Kidney (tissue), 14 donors: ENCODE results near the gene ZNF276. TPM values are rescaled to one million over a fixed set of nuclear protein-coding genes. Genes with fewer than 3 reads are reported as not detected.
"Not testable (repeated sequence)": the region's sequence is repeated elsewhere in the genome, so short reads cannot be mapped to it uniquely, and the experiment has no call there.

ENCODE experiments used
- DNase-seq, 5 donors: peaks; one replicate each; pipeline ENCODE4 v3.0.0-alpha.2; 2013 to 2020
- FAIRE-seq: peaks from 2 replicates; lab custom pipeline; 2012; peaks lifted over from hg19 to GRCh38; lab: Jason Lieb, UNC
- H3K27ac ChIP-seq, 2 donors: one replicate each; pipeline ENCODE4 v1.7.0; 2013; ENCODE audit warnings: low read depth in 2 of 2, low read length in 2 of 2, inconsistent platforms in 1 of 2
- H3K27me3 ChIP-seq: one replicate; pipeline ENCODE4 v1.7.1; 2013; ENCODE audit warnings: low read length, inconsistent platforms; ENCODE audit not compliant: control insufficient read depth, insufficient read depth
- H3K36me3 ChIP-seq, 3 donors: one replicate each; pipeline versions ENCODE4 v1.7.0 to v1.7.1; 2013; ENCODE audit warnings: low read length in 3 of 3, control low read depth in 1 of 3, inconsistent platforms in 1 of 3; ENCODE audit not compliant: insufficient read depth in 3 of 3, control insufficient read depth in 2 of 3
- H3K4me1 ChIP-seq, 3 donors: one replicate each; pipeline versions ENCODE4 v1.7.0 to v1.7.1; 2013; ENCODE audit warnings: low read length in 3 of 3, inconsistent platforms in 1 of 3, low read depth in 1 of 3; ENCODE audit not compliant: control insufficient read depth in 2 of 3, insufficient read depth in 2 of 3
- H3K4me3 ChIP-seq, 3 donors: one replicate each; pipeline versions ENCODE4 v1.7.0 to v1.8.1; 2013; ENCODE audit warnings: low read length in 3 of 3, control low read depth in 1 of 3, inconsistent platforms in 1 of 3
- H3K9ac ChIP-seq, 3 donors: one replicate each; pipeline versions ENCODE4 v1.7.0 to v1.7.1; 2013; ENCODE audit warnings: low read length in 3 of 3, control low read depth in 1 of 3, inconsistent platforms in 1 of 3
- H3K9me3 ChIP-seq, 3 donors: one replicate each; pipeline versions ENCODE4 v1.7.0 to v1.7.1; 2013; ENCODE audit warnings: low read length in 3 of 3, control low read depth in 1 of 3, inconsistent platforms in 1 of 3; ENCODE audit not compliant: control insufficient read depth in 2 of 3, insufficient read depth in 1 of 3
- CTCF ChIP-seq: IDR thresholded peaks from 3 replicates; pipeline ENCODE4 v1.5.1; 2012; ENCODE audit warnings: mild to moderate bottlenecking, moderate library complexity, borderline replicate concordance; ENCODE audit not compliant: insufficient read depth; ENCODE audit errors: extremely low read depth
- intact Hi-C: fragments of 100-400 bp; cut with DNase I; formaldehyde crosslinking; loops from one replicate; pipeline ENCODE4 v1.11.1; 2022
- polyA plus RNA-seq: library from polyadenylated mRNA; stranded (reverse); fragments of 350-450 nt; fragmentation: Illumina TruSeq; extraction: RNeasy Lipid Tissue Mini Kit (QIAGEN cat#74804); gene quantifications from one replicate; pipeline ENCODE4 v1.2.3, GENCODE V29; 2014; ENCODE audit warnings: low read depth, low replicate concordance; ENCODE audit not compliant: insufficient read depth
- total RNA-seq: library from RNA; stranded (reverse); fragmentation: NEBNext Ultra II Directional; extraction: Animal tissue kit (Norgen Biotek cat#: 25700); gene quantifications from one replicate; pipeline ENCODE4 v1.2.1, GENCODE V29; 2021
- donor health status: control.
- donor health status: control.
- donor health status: control.
- donor health status: control.
- donor health status: control.
- donor health status: DM: yes; HTN: yes; CAD: no.
- donor health status: Normal renal cell carcinoma (clear cell type).

The ZNF276 gene
- total and polyA plus RNA-seq, 2 donors from 2014 or later = 16.4 to 35.4 TPM

- Histone ChIP-seq H3K4me3 (no peak overlapping the region), H3K9ac (no peak overlapping the region), H3K27me3 (no peaks in the 10 kb centered on the region), H3K9me3 (no peaks in the 10 kb centered on the region), H3K27ac (no peak overlapping the region), H3K36me3 (peaks cover 3 to 40% (median 23%) of the 10 kb centered on the region in 3 donors), H3K4me1 (peaks cover 0 to 2% (median 0%) of the 10 kb centered on the region in 3 donors)
- intact Hi-C loops = no loop called here
- no peak for TF ChIP-seq CTCF
- FAIRE-seq (no peak), DNase-seq (peak in 2 of 5 donors; percentile 38 to 62)
These were observed 28.0 kb upstream of the ZNF276 start for GRCh38 chr16:89693289-89693731.

GRCh38 chr16:89693931-89694783, 27.2 kb upstream of the ZNF276 start:
- peak in 4 of 5 donors; percentile 9 to 72 (median 38) for DNase-seq
- H3K36me3 ChIP-seq = peaks cover 3 to 39% (median 22%) of the 10 kb centered on the region in 3 donors

GRCh38 chr16:89694784-89695085, 26.6 kb upstream of the ZNF276 start:
- H3K9ac ChIP-seq, H3K4me1 ChIP-seq, H3K9me3 ChIP-seq, DNase-seq, H3K27ac ChIP-seq, intact Hi-C loops, H3K27me3 ChIP-seq, H3K4me3 ChIP-seq, FAIRE-seq: not testable (repeated sequence)
- peaks cover 3 to 33% (median 18%) of the 10 kb centered on the region in 3 donors for H3K36me3 ChIP-seq

More at GRCh38 chr16:89693931-89694783, 27.2 kb upstream of the ZNF276 start:
- no peak for TF ChIP-seq CTCF
- Histone ChIP-seq H3K4me1 (no peaks in the 10 kb centered on the region), H3K4me3 (no peak overlapping the region), H3K9ac (no peak overlapping the region), H3K27me3 (no peaks in the 10 kb centered on the region), H3K27ac (no peak overlapping the region), H3K9me3 (no peaks in the 10 kb centered on the region)
- intact Hi-C loops = no loop called here
- no peak for FAIRE-seq

GRCh38 chr16:89695086-89695874, 26.1 kb upstream of the ZNF276 start:
- intact Hi-C loops = no loop called here
- DNase-seq = peak in 2 of 5 donors; percentile 45 to 73
- Histone ChIP-seq H3K4me3 (no peak overlapping the region), H3K27ac (no peak overlapping the region), H3K9ac (no peak overlapping the region), H3K27me3 (no peaks in the 10 kb centered on the region), H3K4me1 (peaks cover 0 to 3% (median under 1%) of the 10 kb centered on the region in 3 donors), H3K36me3 (peaks cover 3 to 32% (median 14%) of the 10 kb centered on the region in 3 donors), H3K9me3 (no peaks in the 10 kb centered on the region)
- no peak for FAIRE-seq
- no peak for TF ChIP-seq CTCF
